B cell (primary cell): ENCODE data around the gene FLNB.

Source experiments
- CTCF ChIP-seq: fragments of 200-600 bp; IDR thresholded peaks from one replicate; pipeline ENCODE4 v1.8.0; 2022; ENCODE audit warnings: antibody characterized with exemption, mild to moderate bottlenecking
- EZH2 ChIP-seq: IDR thresholded peaks from 2 replicates; pipeline ENCODE4 v1.6.1; 2012; ENCODE audit warnings: borderline replicate concordance, low read depth, mild to moderate bottlenecking, moderate library complexity, low read length; ENCODE audit not compliant: insufficient read depth, poor library complexity, severe bottlenecking

GRCh38 chr3:58119186-58119585 is 111.0 kb downstream of the FLNB start:
- no peak for TF ChIP-seq CTCF
- TF ChIP-seq EZH2: no peak
